H1 (cell line): ENCODE measurements around the gene DPF3. TPM values are rescaled to one million over a fixed set of nuclear protein-coding genes. Genes with fewer than 3 reads are reported as not detected.

ENCODE experiments used
- CTCF ChIA-PET: fragments of 300-600 bp; sonication (Branson Sonifier 250); formaldehyde crosslinking; loops from one replicate; lab custom pipeline; 2021; ENCODE audit not compliant: partially characterized antibody; lab: Charles Lee
- POLR2A ChIA-PET: fragments of 300-600 bp; sonication (Branson Sonifier 250); formaldehyde crosslinking; loops from one replicate; lab custom pipeline; 2021; ENCODE audit warnings: inconsistent platforms; ENCODE audit not compliant: partially characterized antibody; lab: Charles Lee
- DNase-seq, 2 experiments: peaks; one replicate each; pipeline versions ENCODE4 v3.0.0 to v3.0.0-alpha.2; 2010 to 2022; ENCODE audit warnings: low spot score in 2 of 2, low read depth in 1 of 2, mixed read lengths in 1 of 2
- FAIRE-seq: peaks from 2 replicates; lab custom pipeline; 2011; peaks lifted over from hg19 to GRCh38; lab: Jason Lieb, UNC
- H2AFZ ChIP-seq: 2 replicates; pipeline ENCODE4 v1.8.1; 2012; ENCODE audit warnings: low read length, inconsistent platforms
- H2AK5ac ChIP-seq: 2 replicates; pipeline ENCODE4 v1.6.1; 2013; ENCODE audit warnings: low read depth, low read length
- H2BK120ac ChIP-seq: replicated peaks from 2 replicates; pipeline ENCODE3; 2013; ENCODE audit warnings: low read depth, low read length, inconsistent platforms
- H2BK12ac ChIP-seq: 2 replicates; pipeline ENCODE4 v1.6.1; 2013; ENCODE audit warnings: low read depth, low read length
- H2BK15ac ChIP-seq: 2 replicates; pipeline ENCODE4 v1.6.1; 2013; ENCODE audit warnings: low read length
- H2BK20ac ChIP-seq: 2 replicates; pipeline ENCODE4 v1.6.1; 2013; ENCODE audit warnings: low read length
- H2BK5ac ChIP-seq: 2 replicates; pipeline ENCODE4 v1.6.1; 2013; ENCODE audit warnings: low read depth, low read length
- H3K14ac ChIP-seq: 2 replicates; pipeline ENCODE4 v1.6.1; 2013; ENCODE audit warnings: inconsistent platforms; ENCODE audit not compliant: insufficient read length
- H3K18ac ChIP-seq: 2 replicates; pipeline ENCODE4 v1.6.1; 2013; ENCODE audit warnings: low read length; ENCODE audit errors: extremely low read depth
- H3K23ac ChIP-seq: 2 replicates; pipeline ENCODE4 v1.6.1; 2013; ENCODE audit warnings: inconsistent platforms; ENCODE audit not compliant: insufficient read length
- H3K23me2 ChIP-seq: 2 replicates; pipeline ENCODE4 v1.6.1; 2013; ENCODE audit warnings: low read depth, low read length
- H3K27ac ChIP-seq: 2 replicates; pipeline ENCODE4 v1.6.1; 2011; ENCODE audit warnings: low read depth, low read length, inconsistent platforms
- H3K27me3 ChIP-seq, 4 experiments: replicated peaks in 1 of 4; 1 replicate in 1 of 4; 2 replicates in 3 of 4; pipeline versions ENCODE4 v1.6.1 to v1.8.1; 2011 to 2013; ENCODE audit warnings: low read length in 3 of 4, mild to moderate bottlenecking in 3 of 4, inconsistent platforms in 2 of 4, mixed read lengths in 2 of 4, moderate library complexity in 1 of 4; ENCODE audit not compliant: control insufficient read depth in 3 of 4, insufficient read depth in 3 of 4; ENCODE audit errors: extremely low read depth in 1 of 4
- H3K36me3 ChIP-seq, 4 experiments: 2 replicates each; pipeline versions ENCODE4 v1.6.1 to v1.8.1; 2011 to 2013; ENCODE audit warnings: mild to moderate bottlenecking in 4 of 4, low read length in 3 of 4, moderate library complexity in 2 of 4, control low read depth in 1 of 4, inconsistent platforms in 1 of 4; ENCODE audit not compliant: insufficient read depth in 4 of 4, control insufficient read depth in 2 of 4
- H3K4ac ChIP-seq: replicated peaks from 2 replicates; pipeline ENCODE3; 2013; ENCODE audit warnings: low read length, low read depth, mixed read lengths, inconsistent platforms; ENCODE audit not compliant: insufficient read length
- H3K4me1 ChIP-seq, 4 experiments: replicated peaks in 1 of 4; 1 replicate in 1 of 4; 2 replicates in 3 of 4; pipeline versions ENCODE4 v1.6.1 to v1.8.1; 2011 to 2013; ENCODE audit warnings: low read length in 3 of 4, inconsistent platforms in 2 of 4, mixed read lengths in 1 of 4; ENCODE audit not compliant: insufficient read depth in 4 of 4, control insufficient read depth in 3 of 4
- H3K4me2 ChIP-seq, 2 experiments: 2 replicates each; pipeline versions ENCODE4 v1.6.1 to v1.8.1; 2011 to 2013; ENCODE audit warnings: low read depth in 2 of 2, low read length in 2 of 2, control low read depth in 1 of 2, inconsistent platforms in 1 of 2, mild to moderate bottlenecking in 1 of 2; ENCODE audit not compliant: insufficient read depth in 1 of 2
- H3K4me3 ChIP-seq, 4 experiments: fragments of 200-600, 300-600 bp in 1 of 4; sonication (generic), shearing (Covaris generic), sonication (Bioruptor Twin) in 1 of 4; 2 replicates each; pipeline versions ENCODE4 v1.5.1 to v1.8.1; 2011 to 2016; ENCODE audit warnings: low read length in 4 of 4, low read depth in 3 of 4, control low read depth in 2 of 4, inconsistent platforms in 2 of 4, mild to moderate bottlenecking in 2 of 4, mixed read lengths in 1 of 4, moderate library complexity in 1 of 4; ENCODE audit not compliant: insufficient read depth in 2 of 4; ENCODE audit errors: extremely low read depth in 1 of 4
- H3K56ac ChIP-seq: replicated peaks from 2 replicates; pipeline ENCODE3; 2013; ENCODE audit warnings: low read depth, mild to moderate bottlenecking, mixed read lengths, low read length, inconsistent platforms; ENCODE audit not compliant: insufficient read length
- H3K79me1 ChIP-seq: 2 replicates; pipeline ENCODE4 v1.6.1; 2013; ENCODE audit warnings: low read depth, low read length, control low read depth
- H3K79me2 ChIP-seq, 2 experiments: 2 replicates each; pipeline versions ENCODE4 v1.6.1 to v1.8.1; 2012 to 2013; ENCODE audit warnings: low read length in 2 of 2, mild to moderate bottlenecking in 2 of 2, inconsistent platforms in 1 of 2; ENCODE audit not compliant: insufficient read depth in 2 of 2, control insufficient read depth in 1 of 2
- H3K9ac ChIP-seq, 4 experiments: replicated peaks in 1 of 4; 1 replicate in 1 of 4; 2 replicates in 3 of 4; pipeline versions ENCODE4 v1.6.1 to v1.8.1; 2011 to 2013; ENCODE audit warnings: low read depth in 3 of 4, low read length in 3 of 4, control low read depth in 2 of 4, mild to moderate bottlenecking in 2 of 4, moderate library complexity in 2 of 4, inconsistent platforms in 1 of 4; ENCODE audit errors: extremely low read depth in 1 of 4
- H3K9me3 ChIP-seq, 2 experiments: 2 replicates each; pipeline versions ENCODE4 v1.6.1 to v1.8.1; 2012 to 2013; ENCODE audit warnings: mild to moderate bottlenecking in 2 of 2, moderate library complexity in 2 of 2, control low read depth in 1 of 2, inconsistent platforms in 1 of 2, low read depth in 1 of 2, low read length in 1 of 2, mixed read lengths in 1 of 2; ENCODE audit not compliant: insufficient read depth in 2 of 2
- H4K20me1 ChIP-seq, 2 experiments: replicated peaks in 1 of 2; 2 replicates each; pipeline versions ENCODE3 to v1.8.1; 2011 to 2013; ENCODE audit warnings: inconsistent platforms in 2 of 2, low read length in 2 of 2, mild to moderate bottlenecking in 1 of 2; ENCODE audit not compliant: insufficient read depth in 2 of 2, control insufficient read depth in 1 of 2
- H4K5ac ChIP-seq: 2 replicates; pipeline ENCODE4 v1.6.1; 2013; ENCODE audit warnings: low read length, low read depth, mixed read lengths, inconsistent platforms; ENCODE audit not compliant: insufficient read length
- H4K8ac ChIP-seq: 2 replicates; pipeline ENCODE4 v1.8.0; 2013; ENCODE audit warnings: mild to moderate bottlenecking, moderate library complexity, low read length, inconsistent platforms; ENCODE audit not compliant: insufficient read depth; ENCODE audit errors: extremely low read depth
- H4K91ac ChIP-seq: replicated peaks from 2 replicates; pipeline ENCODE3; 2013; ENCODE audit warnings: low read length, mixed read lengths, inconsistent platforms; ENCODE audit not compliant: insufficient read length
- CEBPB ChIP-seq: IDR thresholded peaks from 2 replicates; pipeline ENCODE4 v1.6.1; 2012; ENCODE audit warnings: low read depth, low read length
- CHD2 ChIP-seq: IDR thresholded peaks from 2 replicates; pipeline ENCODE4 v1.6.1; 2012; ENCODE audit warnings: low read length, improper control_type of control experiment
- EP300 ChIP-seq, 2 experiments: IDR thresholded peaks; 1 replicate in 1 of 2; 2 replicates in 1 of 2; pipeline ENCODE4 v1.6.1; 2011 to 2012; ENCODE audit warnings: low read depth in 2 of 2, low read length in 2 of 2, mild to moderate bottlenecking in 2 of 2, borderline replicate concordance in 1 of 2, inconsistent platforms in 1 of 2, moderate library complexity in 1 of 2
- HDAC2 ChIP-seq, 2 experiments: fragments of 300-600 bp in 1 of 2; sonication (generic) in 1 of 2; IDR thresholded peaks; 2 replicates each; pipeline ENCODE4 v1.6.1; 2011 to 2012; ENCODE audit warnings: low read depth in 2 of 2, low read length in 2 of 2, mild to moderate bottlenecking in 2 of 2, moderate library complexity in 2 of 2, borderline replicate concordance in 1 of 2, inconsistent platforms in 1 of 2
- HDAC6 ChIP-seq: IDR thresholded peaks from one replicate; pipeline ENCODE4 v1.7.1; 2012; ENCODE audit warnings: low read depth, mild to moderate bottlenecking, inconsistent platforms, low read length, moderate library complexity
- KDM5A ChIP-seq: fragments of 200-600 bp; IDR thresholded peaks from 2 replicates; pipeline ENCODE4 v1.7.1; 2012; ENCODE audit warnings: mild to moderate bottlenecking, low read length, inconsistent platforms, mixed read lengths
- POLR2A ChIP-seq, 2 experiments: IDR thresholded peaks; 1 replicate in 1 of 2; 2 replicates in 1 of 2; pipeline ENCODE4 v1.6.1; 2011; ENCODE audit warnings: low read depth in 2 of 2, low read length in 2 of 2, mild to moderate bottlenecking in 2 of 2; ENCODE audit errors: control extremely low read depth in 1 of 2
- SIRT6 ChIP-seq: IDR thresholded peaks from one replicate; pipeline ENCODE4 v1.7.1; 2012; ENCODE audit warnings: low read length, inconsistent platforms
- SP2 ChIP-seq: IDR thresholded peaks from 2 replicates; pipeline ENCODE4 v1.6.1; 2012; ENCODE audit warnings: mild to moderate bottlenecking, low read length, inconsistent platforms
- TAF7 ChIP-seq: optimal IDR thresholded peaks from 2 replicates; pipeline ENCODE3; 2011; ENCODE audit warnings: low read depth, mild to moderate bottlenecking, inconsistent platforms, low read length, moderate library complexity, borderline replicate concordance
- WGBS, 2 experiments: shearing (Covaris generic) in 1 of 2; methylation state at CpG; one replicate each; pipeline versions ENCODE4 v1.1.6 to v1.1.7; 2013 to 2015; ENCODE audit warnings: low lambda C conversion rate in 2 of 2, mixed read lengths in 2 of 2, inconsistent platforms in 1 of 2, low coverage in 1 of 2, missing lambda C conversion rate in 1 of 2; ENCODE audit not compliant: insufficient replicate concordance in 2 of 2, insufficient coverage in 1 of 2, insufficient read length in 1 of 2; ENCODE audit errors: extremely low coverage in 1 of 2, missing lambda C conversion rate in 1 of 2; 5-methylcytosine and 5-hydroxymethylcytosine counted together
- polyA plus RNA-seq, 7 experiments: library from polyadenylated mRNA; depleted of rRNA in 3 of 7; stranded (reverse) in 5 of 7; unstranded in 2 of 7; fragments of >200 nt in 5 of 7; fragments of 200-250 nt in 2 of 7; gene quantifications; 1 replicate in 5 of 7; 2 replicates in 1 of 7; 4 replicates in 1 of 7; pipeline versions ENCODE4 v1.2.1 to v1.2.3, GENCODE V29; 2011 to 2013; ENCODE audit warnings: missing spikeins in 2 of 7, mixed read lengths in 2 of 7
- total RNA-seq: library from RNA; stranded (reverse); fragmentation: NEBNext Ultra II Directional; extraction: Animal tissue kit (Norgen Biotek cat#: 25700); gene quantifications from 2 replicates; pipeline ENCODE4 v1.2.1, GENCODE V29; 2021
- TF ChIP-seq, protein P1 (sequence below): IDR thresholded peaks from 2 replicates; pipeline ENCODE4 v1.6.1; 2012; ENCODE audit warnings: inconsistent platforms
- TF ChIP-seq, protein P2 (sequence below): IDR thresholded peaks from 2 replicates; pipeline ENCODE4 v1.6.1; 2012; ENCODE audit warnings: inconsistent platforms

Gene DPF3
- total and polyA plus RNA-seq, 2 of the 8 experiments (the other 6 are each of a cell fraction or from before 2014, with no cell fraction given) = 0.19 TPM; not detected in 1

DNA sequence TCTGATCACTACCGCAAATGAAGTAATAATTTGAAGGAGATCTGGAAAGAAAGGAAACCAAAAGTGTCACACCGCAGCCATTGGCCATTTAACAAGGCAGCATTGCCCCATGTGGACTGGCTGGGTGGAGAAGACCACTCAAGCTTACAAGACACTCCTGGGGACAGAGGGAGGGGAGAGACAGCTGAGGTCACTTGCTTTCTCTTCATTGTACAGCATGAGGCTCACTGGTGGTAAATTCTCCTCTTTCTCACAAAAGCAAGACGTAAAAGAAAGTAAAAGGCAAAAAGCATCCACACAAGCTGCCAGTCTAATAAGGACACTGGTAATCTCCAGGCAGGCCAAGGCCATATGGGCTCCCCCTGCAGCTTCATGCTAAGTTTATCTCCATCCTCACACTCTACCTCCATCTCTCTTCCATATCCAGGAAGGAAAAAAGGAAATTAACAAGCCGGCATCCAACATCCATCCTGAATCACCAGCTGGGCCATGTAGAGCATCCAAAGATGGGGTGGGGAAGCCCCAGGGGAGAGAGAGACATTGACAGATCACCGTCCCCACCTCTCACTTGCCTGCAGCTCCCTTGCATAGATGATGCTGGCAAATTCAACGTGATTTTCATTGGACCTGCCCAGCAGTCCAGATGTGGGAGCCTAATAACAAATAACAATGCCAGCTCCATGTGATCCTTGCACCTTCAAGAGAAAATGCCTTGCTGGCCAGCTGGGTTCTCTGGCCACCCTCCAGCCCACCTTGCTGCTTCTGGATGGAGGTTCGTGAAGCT lies 100.6 kb downstream of the DPF3 start:
- no peak overlapping the region for H3K9ac ChIP-seq
- no peaks in the 10 kb centered on the region for H3K36me3 ChIP-seq
- H3K9me3 ChIP-seq = no peaks in the 10 kb centered on the region
- POLR2A ChIA-PET = interaction anchor here (0.6 to 1.3 kb wide), 2 partner anchors 12 to 117 kb away, joined by 3 read pairs; no protein-coding TSS in a partner anchor
- no peaks in the 10 kb centered on the region for H3K79me1 ChIP-seq
- DNase-seq (no peak), FAIRE-seq (no peak)
- no peak overlapping the region for H3K56ac ChIP-seq
- no peak overlapping the region for H4K91ac ChIP-seq
- no peak overlapping the region for H3K4ac ChIP-seq
- peaks cover 1 to 17% (median 7%) of the 10 kb centered on the region in 4 experiments; a peak in 4 of 7 replicates for H3K4me1 ChIP-seq
- no peak overlapping the region for H3K4me2 ChIP-seq
- no peak overlapping the region for H3K18ac ChIP-seq
- H3K79me2 ChIP-seq = no peaks in the 10 kb centered on the region
- H3K23me2 ChIP-seq = no peaks in the 10 kb centered on the region
- CTCF ChIA-PET = interaction anchor here (0.8 to 1.6 kb wide), 5 partner anchors 9 to 278 kb away, joined by 3 to 4 read pairs (median 3); no protein-coding TSS in a partner anchor
- H2AK5ac ChIP-seq = no peak overlapping the region
- WGBS, 2 experiments = 87% methylated on average over 7 of the region's 7 CpGs; no CpG with 5 or more reads in 1 of the 2 experiments
- H3K14ac ChIP-seq = no peak overlapping the region
- no peaks in the 10 kb centered on the region for H3K27me3 ChIP-seq
- no peak overlapping the region for H3K27ac ChIP-seq
- no peak overlapping the region for H3K4me3 ChIP-seq
- H2BK20ac ChIP-seq = 0 out of 2 replicates have a peak overlapping the region, but pooled peaks have one; percentile 69
- no peak overlapping the region for H2BK120ac ChIP-seq
- no peak overlapping the region for H2AFZ ChIP-seq
- H2BK5ac ChIP-seq = no peak overlapping the region
- H2BK15ac ChIP-seq = no peak overlapping the region
- H3K23ac ChIP-seq = no peak overlapping the region
- H4K20me1 ChIP-seq = no peaks in the 10 kb centered on the region
- no peak overlapping the region for H4K8ac ChIP-seq
- H2BK12ac ChIP-seq = 0 out of 2 replicates have a peak overlapping the region, but pooled peaks have one; percentile 69
- no peak overlapping the region for H4K5ac ChIP-seq
- no peak for TF ChIP-seq HDAC2 (IDR thresholded peaks at IDR 0.05; ENCODE audit: borderline replicate concordance in 1 of 2, low read depth in 2 of 2, low read length in 2 of 2)
- TF ChIP-seq, protein P1, sequence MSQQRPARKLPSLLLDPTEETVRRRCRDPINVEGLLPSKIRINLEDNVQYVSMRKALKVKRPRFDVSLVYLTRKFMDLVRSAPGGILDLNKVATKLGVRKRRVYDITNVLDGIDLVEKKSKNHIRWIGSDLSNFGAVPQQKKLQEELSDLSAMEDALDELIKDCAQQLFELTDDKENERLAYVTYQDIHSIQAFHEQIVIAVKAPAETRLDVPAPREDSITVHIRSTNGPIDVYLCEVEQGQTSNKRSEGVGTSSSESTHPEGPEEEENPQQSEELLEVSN = no peak
- no peak for TF ChIP-seq CEBPB
- no peak for TF ChIP-seq SP2
- TF ChIP-seq HDAC6 = no peak
- TF ChIP-seq TAF7 = no peak
- TF ChIP-seq POLR2A (IDR thresholded peaks at IDR 0.05; ENCODE audit: control extremely low read depth in 1 of 2, low read depth in 2 of 2, low read length in 2 of 2) = no peak
- TF ChIP-seq, protein P2, sequence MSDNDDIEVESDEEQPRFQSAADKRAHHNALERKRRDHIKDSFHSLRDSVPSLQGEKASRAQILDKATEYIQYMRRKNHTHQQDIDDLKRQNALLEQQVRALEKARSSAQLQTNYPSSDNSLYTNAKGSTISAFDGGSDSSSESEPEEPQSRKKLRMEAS = no peak
- TF ChIP-seq EP300 (IDR thresholded peaks at IDR 0.05; ENCODE audit: borderline replicate concordance in 1 of 2, low read depth in 2 of 2, low read length in 2 of 2) = no peak
- no peak for TF ChIP-seq SIRT6
- TF ChIP-seq KDM5A = no peak
- no peak for TF ChIP-seq CHD2
